Muscle of leg (tissue), 11 donors: ENCODE data around the gene MPHOSPH10. TPM values are rescaled to one million over a fixed set of nuclear protein-coding genes. Genes with fewer than 3 reads are reported as not detected.
"Not testable (repeated sequence)": the region's sequence is repeated elsewhere in the genome, so short reads cannot be mapped to it uniquely, and the experiment has no call there.

Source experiments
- DNase-seq: peaks from one replicate; pipeline ENCODE4 v3.0.0; 2013
- H3K27ac ChIP-seq: one replicate; pipeline ENCODE4 v1.5.1; 2013; ENCODE audit warnings: mild to moderate bottlenecking, low read length, control low read depth
- H3K27me3 ChIP-seq: one replicate; pipeline ENCODE4 v1.6.1; 2013; ENCODE audit warnings: low read length; ENCODE audit not compliant: control insufficient read depth, insufficient read depth
- H3K36me3 ChIP-seq: one replicate; pipeline ENCODE4 v1.6.1; 2013; ENCODE audit warnings: low read length; ENCODE audit not compliant: control insufficient read depth, insufficient read depth
- H3K4me1 ChIP-seq: one replicate; pipeline ENCODE4 v1.6.1; 2013; ENCODE audit warnings: low read length; ENCODE audit not compliant: control insufficient read depth, insufficient read depth
- H3K4me3 ChIP-seq: one replicate; pipeline ENCODE4 v1.5.1; 2013; ENCODE audit warnings: low read length, control low read depth
- H3K9me3 ChIP-seq: replicated peaks from 2 replicates; pipeline ENCODE4 v1.6.1; 2013; ENCODE audit warnings: low read depth, low read length; ENCODE audit not compliant: control insufficient read depth
- WGBS: methylation state at CpG from one replicate; pipeline ENCODE4 v1.1.5; 2013; ENCODE audit warnings: missing lambda C conversion rate; ENCODE audit not compliant: insufficient coverage; 5-methylcytosine and 5-hydroxymethylcytosine counted together
- polyA plus RNA-seq, 8 donors: library from polyadenylated mRNA; unstranded; fragments of 120-200 nt; gene quantifications; one replicate each; pipeline versions ENCODE4 v1.2.1 to v1.2.3, GENCODE V29; 2013; ENCODE audit warnings: inconsistent platforms in 1 of 8, low replicate concordance in 1 of 8; ENCODE audit not compliant: insufficient read length in 8 of 8, insufficient read depth in 1 of 8
- total RNA-seq: library from RNA; stranded (reverse); fragments of 120-200 nt; gene quantifications from one replicate; pipeline ENCODE4 v1.2.4, GENCODE V29; 2013

The MPHOSPH10 gene
- total and polyA plus RNA-seq, 9 donors, result 21.3 to 38.3 (median 31.7) TPM

DNA sequence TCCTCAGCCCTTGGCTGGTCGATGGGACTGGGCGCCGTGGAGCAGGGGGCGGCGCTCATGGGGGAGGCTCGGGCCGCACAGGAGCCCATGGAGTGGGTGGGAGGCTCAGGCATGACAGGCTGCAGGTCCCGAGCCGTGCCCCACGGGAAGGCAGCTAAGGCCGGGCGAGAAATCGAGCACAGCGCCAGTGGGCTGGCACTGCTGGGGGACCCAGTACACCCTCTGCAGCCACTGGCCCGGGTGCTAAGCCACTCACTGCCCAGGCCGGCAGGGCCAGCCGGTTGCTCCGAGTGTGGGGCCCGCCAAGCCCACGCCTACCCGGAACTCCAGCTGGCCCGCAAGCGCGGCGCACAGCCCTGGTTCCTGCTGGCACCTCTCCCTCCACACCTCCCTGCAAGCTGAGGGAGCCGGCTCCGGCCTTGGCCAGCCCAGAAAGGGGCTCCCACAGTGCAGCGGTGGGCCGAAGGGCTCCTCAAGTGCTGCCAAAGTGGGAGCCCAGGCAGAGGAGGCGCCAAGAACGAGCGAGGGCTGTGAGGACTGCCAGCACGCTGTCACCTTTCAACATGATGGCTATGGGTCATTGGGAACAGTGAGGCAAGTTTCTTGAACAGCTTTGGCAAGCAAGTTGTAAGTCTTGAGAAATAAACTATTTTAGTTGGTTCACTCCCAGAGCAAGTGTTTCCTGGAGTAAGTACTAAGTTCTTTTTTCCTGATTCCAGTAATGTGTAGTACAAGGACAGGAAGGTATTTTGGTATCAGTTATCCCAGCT, 37.8 kb upstream of the MPHOSPH10 start:
- not testable (repeated sequence) for H3K4me3 ChIP-seq, H3K27me3 ChIP-seq, H3K4me1 ChIP-seq, DNase-seq, H3K36me3 ChIP-seq, H3K27ac ChIP-seq, H3K9me3 ChIP-seq
- 90% methylated on average over 26 of the region's 33 CpGs for WGBS

DNA sequence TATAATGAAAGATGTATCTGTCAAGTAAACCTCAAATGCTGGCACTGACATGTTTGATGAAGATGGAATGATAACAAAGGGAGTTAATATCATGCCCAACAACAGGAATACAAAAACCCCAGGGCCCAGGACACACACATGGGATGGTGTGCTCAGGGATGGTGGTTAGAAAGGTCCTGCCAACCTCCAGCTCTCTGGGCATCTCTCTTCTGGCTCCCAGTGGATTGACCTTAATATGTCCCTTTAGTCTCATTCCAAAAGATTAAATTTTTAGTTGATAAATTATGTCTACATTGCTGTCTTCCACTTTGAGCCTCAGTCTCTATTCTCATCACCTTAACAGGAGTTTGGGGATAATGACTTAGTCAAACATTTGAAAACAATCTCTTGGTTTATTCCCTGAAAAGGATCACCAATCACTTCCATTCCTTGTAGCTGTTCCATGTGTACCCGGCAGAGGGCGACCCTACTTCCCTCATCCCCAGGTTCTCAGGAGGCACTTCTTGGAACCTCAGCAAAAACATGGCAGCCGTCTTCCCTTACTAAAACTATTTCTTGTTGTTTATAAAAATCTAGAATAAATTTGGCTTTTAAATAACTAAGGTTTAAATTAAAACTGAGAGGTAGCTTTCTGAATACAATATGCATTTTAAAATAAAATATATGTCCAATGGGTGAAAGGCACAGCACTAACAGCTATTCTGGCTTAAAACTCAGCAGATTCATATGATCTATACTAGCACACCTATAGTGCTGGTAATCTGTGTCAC, 30.1 kb upstream of the MPHOSPH10 start:
- H3K27me3 ChIP-seq, result no peaks in the 10 kb centered on the region
- WGBS, result 0% methylated on average over 2 of the region's 3 CpGs
- no peaks in the 10 kb centered on the region for H3K36me3 ChIP-seq
- H3K4me3 ChIP-seq, result no peak overlapping the region
- no peaks in the 10 kb centered on the region for H3K9me3 ChIP-seq
- no peaks in the 10 kb centered on the region for H3K4me1 ChIP-seq
- H3K27ac ChIP-seq, result no peak overlapping the region
- peak; percentile 31 for DNase-seq

DNA sequence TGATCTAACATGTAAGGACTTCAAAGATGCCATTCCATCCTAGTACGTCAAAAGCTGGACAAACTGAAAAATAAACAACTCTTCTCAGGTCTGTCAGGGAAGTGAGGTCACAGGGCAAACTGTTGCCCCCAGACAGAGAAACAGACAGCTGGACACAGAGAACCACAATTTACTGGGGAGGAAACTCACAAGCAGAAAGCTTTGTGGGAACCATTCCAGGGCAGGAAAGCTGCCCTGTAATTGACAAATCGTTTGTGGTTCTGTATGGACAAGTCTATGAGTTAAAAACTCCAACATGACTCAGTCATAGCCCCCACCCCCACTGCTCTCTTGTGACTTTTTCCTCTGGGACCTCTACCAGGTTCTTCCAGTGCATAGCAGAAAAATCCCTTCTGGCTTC, 28.8 kb upstream of the MPHOSPH10 start:
- Histone ChIP-seq H3K27ac (no peak overlapping the region), H3K36me3 (no peaks in the 10 kb centered on the region), H3K27me3 (no peaks in the 10 kb centered on the region), H3K4me1 (no peaks in the 10 kb centered on the region), H3K4me3 (no peak overlapping the region), H3K9me3 (no peaks in the 10 kb centered on the region)
- WGBS, result no CpG with 5 or more reads among the region's 2 CpGs
- DNase-seq, result no peak

- Histone ChIP-seq H3K4me3 (no peak overlapping the region), H3K36me3 (no peaks in the 10 kb centered on the region), H3K27ac (no peak overlapping the region), H3K9me3 (no peaks in the 10 kb centered on the region), H3K4me1 (no peaks in the 10 kb centered on the region), H3K27me3 (no peaks in the 10 kb centered on the region)
- no peak for DNase-seq
- WGBS, result 70% methylated on average over 2 of the region's 6 CpGs
Observed at GRCh38 chr2:71102981-71103681, 27.3 kb upstream of the MPHOSPH10 start.

DNA sequence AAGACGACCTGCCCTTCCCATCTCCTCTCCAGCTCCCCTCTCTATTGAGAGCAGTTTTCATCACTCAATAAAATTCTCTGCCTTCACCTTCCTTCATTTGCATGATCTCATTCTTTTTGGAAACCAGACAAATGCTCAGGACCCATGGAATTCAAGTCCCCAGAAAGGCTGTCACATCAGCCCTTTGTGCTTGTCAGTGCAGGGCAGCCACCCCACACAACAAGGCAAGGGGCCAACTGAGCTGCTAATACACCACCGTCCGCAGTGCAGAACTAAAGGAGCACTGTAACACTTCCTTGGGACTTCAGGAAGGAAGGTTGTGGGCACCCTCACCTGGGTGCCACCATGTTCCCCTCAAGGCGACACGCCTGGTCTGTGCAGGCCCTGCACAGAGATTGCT, 26.6 kb upstream of the MPHOSPH10 start:
- no peaks in the 10 kb centered on the region for H3K27me3 ChIP-seq
- DNase-seq, result no peak
- no peak overlapping the region for H3K4me3 ChIP-seq
- no peaks in the 10 kb centered on the region for H3K36me3 ChIP-seq
- H3K27ac ChIP-seq, result no peak overlapping the region
- WGBS, result 100% methylated on average over 1 of the region's 5 CpGs
- H3K4me1 ChIP-seq, result no peaks in the 10 kb centered on the region
- no peaks in the 10 kb centered on the region for H3K9me3 ChIP-seq

DNA sequence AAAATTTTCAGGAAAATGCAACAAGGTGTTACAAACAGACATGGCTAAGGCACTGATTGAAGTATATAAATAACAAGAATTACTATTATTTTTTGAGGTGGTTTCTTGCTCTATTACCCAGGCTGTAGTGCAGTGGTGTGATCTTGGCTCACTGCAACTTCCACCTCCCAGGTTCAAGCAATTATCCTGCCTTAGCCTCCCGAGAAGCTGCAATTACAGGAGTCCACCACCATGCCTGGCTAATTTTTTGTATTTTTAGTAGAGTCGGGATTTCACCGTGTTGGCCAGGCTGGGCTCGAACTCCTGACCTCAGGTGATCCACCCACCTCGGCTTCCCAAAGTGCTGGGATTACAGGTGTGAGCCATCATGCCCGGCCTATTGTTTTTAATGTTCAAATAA, 24.0 kb upstream of the MPHOSPH10 start:
- not testable (repeated sequence) for H3K27ac ChIP-seq, H3K27me3 ChIP-seq, H3K4me1 ChIP-seq, DNase-seq, H3K4me3 ChIP-seq, H3K9me3 ChIP-seq, H3K36me3 ChIP-seq
- 100% methylated on average over 1 of the region's 6 CpGs for WGBS

DNA sequence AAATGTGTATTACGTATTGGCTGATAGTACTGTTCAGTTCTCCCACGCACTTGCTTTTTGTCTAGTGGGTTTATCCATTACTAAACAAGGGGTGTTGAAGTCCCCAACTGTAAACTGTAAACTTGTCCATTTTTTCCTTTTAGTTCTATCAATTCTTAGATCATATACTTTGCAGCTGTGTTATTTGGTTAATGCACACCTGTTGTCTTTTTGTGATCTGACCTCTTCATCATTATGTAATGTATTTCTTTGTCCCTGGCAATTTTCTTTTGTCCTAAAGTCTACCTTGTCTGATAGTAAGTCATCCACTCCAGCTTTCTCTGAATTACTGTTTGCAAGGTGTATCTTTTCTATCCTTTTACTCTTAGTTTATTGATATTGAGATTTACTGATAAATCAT, 22.3 kb upstream of the MPHOSPH10 start:
- Histone ChIP-seq H3K4me1 (no peaks in the 10 kb centered on the region), H3K9me3 (no peaks in the 10 kb centered on the region), H3K36me3 (peaks cover 2% of the 10 kb centered on the region), H3K4me3 (no peak overlapping the region), H3K27me3 (no peaks in the 10 kb centered on the region), H3K27ac (no peak overlapping the region)
- WGBS, result no CpG with 5 or more reads among the region's 2 CpGs
- DNase-seq, result no peak

- no peaks in the 10 kb centered on the region for H3K27me3 ChIP-seq
- no peaks in the 10 kb centered on the region for H3K9me3 ChIP-seq
- H3K36me3 ChIP-seq, result peaks cover 22% of the 10 kb centered on the region
- no peak for DNase-seq
- no peak overlapping the region for H3K4me3 ChIP-seq
- H3K4me1 ChIP-seq, result no peaks in the 10 kb centered on the region
- H3K27ac ChIP-seq, result no peak overlapping the region
- 100% methylated on average over 1 of the region's 1 CpG for whole genome bisulfite sequencing
Observed at GRCh38 chr2:71113843-71114242, 16.6 kb upstream of the MPHOSPH10 start.

DNA sequence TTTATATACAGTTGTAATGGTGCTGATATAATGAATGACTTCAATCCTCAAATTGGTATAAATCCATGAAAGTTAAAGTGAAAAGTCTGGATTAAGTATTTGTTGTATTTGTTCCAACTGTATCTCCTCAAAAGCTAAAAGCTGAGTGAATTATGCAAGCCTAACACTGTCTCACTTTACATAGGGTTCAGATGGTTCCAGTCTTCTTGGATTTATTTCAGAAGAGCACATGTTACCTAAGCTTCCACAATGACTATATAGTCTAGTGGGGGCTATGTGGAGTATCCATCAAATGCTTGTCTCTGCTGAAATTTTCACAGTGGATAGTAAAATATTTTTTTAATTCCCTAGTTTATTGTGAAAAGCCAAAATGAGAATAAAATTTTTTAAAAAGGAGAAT, 13.4 kb upstream of the MPHOSPH10 start:
- Histone ChIP-seq H3K9me3 (no peaks in the 10 kb centered on the region), H3K27ac (no peak overlapping the region), H3K27me3 (no peaks in the 10 kb centered on the region), H3K36me3 (peaks cover 45% of the 10 kb centered on the region), H3K4me1 (no peaks in the 10 kb centered on the region), H3K4me3 (no peak overlapping the region)
- no peak for DNase-seq

- no peak for DNase-seq
- Histone ChIP-seq H3K27ac (no peak overlapping the region), H3K4me3 (no peak overlapping the region), H3K36me3 (peaks cover 42% of the 10 kb centered on the region), H3K27me3 (no peaks in the 10 kb centered on the region), H3K9me3 (no peaks in the 10 kb centered on the region), H3K4me1 (no peaks in the 10 kb centered on the region)
- WGBS, result 96% methylated on average over 3 of the region's 6 CpGs
Observed at GRCh38 chr2:71120195-71120594, 10.2 kb upstream of the MPHOSPH10 start.
